ENCODE results near the gene GCK.

GCK gene

DNA sequence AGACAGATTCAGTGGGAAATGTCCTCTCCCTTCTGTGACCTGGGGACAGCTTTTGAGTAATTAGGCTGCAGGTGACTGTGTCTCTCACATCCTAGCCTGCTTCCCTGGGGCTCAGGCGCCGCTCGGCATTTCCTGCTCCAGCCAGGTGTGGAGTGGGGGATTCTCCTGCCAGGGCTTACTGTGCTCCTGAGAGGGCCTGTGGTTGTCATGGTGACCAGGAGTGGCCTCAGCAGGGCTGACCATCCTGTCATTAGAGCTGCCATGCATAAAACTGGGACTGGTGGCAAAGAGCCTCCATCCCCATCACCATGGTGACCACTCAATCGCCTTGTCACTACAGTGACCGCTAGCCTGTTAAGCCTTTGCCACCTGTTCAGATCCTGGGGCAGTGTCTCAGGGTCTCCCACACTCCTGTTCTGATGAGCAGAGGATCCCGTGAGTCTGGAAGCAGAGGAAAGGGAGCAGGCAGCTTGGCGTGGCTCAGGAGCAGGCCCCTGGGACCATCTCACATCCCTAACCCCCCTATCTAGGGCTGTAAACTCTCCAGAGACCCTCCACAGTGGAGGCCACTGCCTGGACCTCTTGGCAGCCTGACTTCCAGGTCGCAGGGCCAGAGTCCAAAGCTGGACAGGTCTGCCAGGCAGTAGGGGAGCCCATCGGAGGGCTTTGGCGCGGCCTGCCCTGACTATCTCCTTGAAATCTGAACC is at the start of gene GCK:
Gene GCK, minus strand, starts transcription at position 154 of the 707 bp plus-strand sequence. CDS start 486 bp downstream, outside the sequence.
- H3K4me2 ChIP-seq (ENCODE audit: low read depth, low read length, poor library complexity, severe bottlenecking): no peak within 1 kb of the TSS
- no peaks in the 10 kb centered on the region for H3F3A ChIP-seq (ENCODE audit: insufficient read depth)
- H3K36me3 ChIP-seq (ENCODE audit: low read length): no peaks in the 10 kb centered on the region
- H3K9ac ChIP-seq (ENCODE audit: low read length): no peak within 1 kb of the TSS
- H4K20me1 ChIP-seq (ENCODE audit: low read depth, low read length): no peaks in the 10 kb centered on the region
- no peak within 1 kb of the TSS for H3K27ac ChIP-seq (ENCODE audit: low read depth, low read length)
- H2AFZ ChIP-seq (ENCODE audit: low read depth, low read length, severe bottlenecking): no peak within 1 kb of the TSS
- H3K4me3 ChIP-seq (ENCODE audit: insufficient read depth, low read length, poor library complexity, severe bottlenecking): no peak within 1 kb of the TSS
- no peaks in the 10 kb centered on the region for H3K9me2 ChIP-seq (replicated peaks; ENCODE audit: insufficient read depth, low read length)
- TF ChIP-seq CTCF (IDR thresholded peaks at IDR 0.05; ENCODE audit: insufficient read depth, low read length, poor library complexity, severe bottlenecking) (no peak), EZH2phosphoT487 (conservative IDR thresholded peaks at IDR 0.05; ENCODE audit: low read length) (no peak)
- no peaks in the 10 kb centered on the region for H3K79me2 ChIP-seq (ENCODE audit: insufficient read depth, low read length)
- H3K27me3 ChIP-seq (ENCODE audit: low read length): no peaks in the 10 kb centered on the region
- H3K9me3 ChIP-seq (ENCODE audit: insufficient read depth, low read length): no peaks in the 10 kb centered on the region

- Histone ChIP-seq H3K4me2 (ENCODE audit: low read depth, low read length, poor library complexity, severe bottlenecking) (no peak overlapping the region), H3K36me3 (ENCODE audit: low read length) (no peaks in the 10 kb centered on the region), H3K9me3 (ENCODE audit: insufficient read depth, low read length) (no peaks in the 10 kb centered on the region), H3K27me3 (ENCODE audit: low read length) (no peaks in the 10 kb centered on the region), H2AFZ (ENCODE audit: low read depth, low read length, severe bottlenecking) (no peak overlapping the region), H3K27ac (ENCODE audit: low read depth, low read length) (no peak overlapping the region), H3K4me3 (ENCODE audit: insufficient read depth, low read length, poor library complexity, severe bottlenecking) (no peak overlapping the region), H3K9me2 (replicated peaks; ENCODE audit: insufficient read depth, low read length) (no peaks in the 10 kb centered on the region), H3K79me2 (ENCODE audit: insufficient read depth, low read length) (no peaks in the 10 kb centered on the region), H4K20me1 (ENCODE audit: low read depth, low read length) (no peaks in the 10 kb centered on the region), H3K9ac (ENCODE audit: low read length) (no peak overlapping the region), H3F3A (ENCODE audit: insufficient read depth) (no peaks in the 10 kb centered on the region)
- no peak for TF ChIP-seq CTCF (IDR thresholded peaks at IDR 0.05; ENCODE audit: insufficient read depth, low read length, poor library complexity, severe bottlenecking)
Observed at GRCh38 chr7:44238116-44238695, 49.0 kb upstream of the GCK start.

DNA sequence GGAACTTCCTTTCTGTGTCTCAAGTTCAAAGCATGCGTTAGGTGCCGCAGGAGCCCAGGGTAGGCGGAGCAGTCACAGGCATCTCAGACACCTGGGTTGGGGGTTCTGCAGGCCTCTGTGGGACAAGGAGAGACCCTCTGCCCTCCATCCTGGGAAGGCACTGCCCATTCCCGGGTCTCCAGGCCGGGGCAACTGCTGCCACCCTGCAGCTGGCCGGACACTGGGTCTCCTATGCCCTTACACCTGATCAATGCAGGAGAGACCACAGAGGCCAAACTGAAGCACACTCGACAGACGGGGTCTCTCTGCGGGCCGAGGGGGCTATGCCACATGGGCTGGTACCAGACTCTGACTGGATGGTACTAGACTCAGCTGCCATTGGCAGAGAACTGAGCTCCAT is 48.5 kb upstream of the GCK start:
- H3K27me3 ChIP-seq (ENCODE audit: low read length): no peaks in the 10 kb centered on the region
- no peaks in the 10 kb centered on the region for H3K9me3 ChIP-seq (ENCODE audit: insufficient read depth, low read length)
- H3K27ac ChIP-seq (ENCODE audit: low read depth, low read length): no peak overlapping the region
- no peaks in the 10 kb centered on the region for H3K9me2 ChIP-seq (replicated peaks; ENCODE audit: insufficient read depth, low read length)
- no peak overlapping the region for H3K4me3 ChIP-seq (ENCODE audit: insufficient read depth, low read length, poor library complexity, severe bottlenecking)
- H3K36me3 ChIP-seq (ENCODE audit: low read length): no peaks in the 10 kb centered on the region
- H2AFZ ChIP-seq (ENCODE audit: low read depth, low read length, severe bottlenecking): no peak overlapping the region
- H3K79me2 ChIP-seq (ENCODE audit: insufficient read depth, low read length): no peaks in the 10 kb centered on the region
- H4K20me1 ChIP-seq (ENCODE audit: low read depth, low read length): no peaks in the 10 kb centered on the region
- no peak for TF ChIP-seq EZH2phosphoT487 (conservative IDR thresholded peaks at IDR 0.05; ENCODE audit: low read length)
- no peak for TF ChIP-seq CTCF (IDR thresholded peaks at IDR 0.05; ENCODE audit: insufficient read depth, low read length, poor library complexity, severe bottlenecking)
- no peak overlapping the region for H3K4me2 ChIP-seq (ENCODE audit: low read depth, low read length, poor library complexity, severe bottlenecking)
- no peaks in the 10 kb centered on the region for H3F3A ChIP-seq (ENCODE audit: insufficient read depth)
- H3K9ac ChIP-seq (ENCODE audit: low read length): no peak overlapping the region
